HL-60 (cell line): Measurements from ENCODE around the gene KRTAP10-9.

Experiments
- DNase-seq, 2 experiments: peaks; one replicate each; pipeline ENCODE4 v3.0.0-alpha.2; 2010 to 2020; ENCODE audit warnings: low read depth in 1 of 2, low spot score in 1 of 2
- H3K27ac ChIP-seq: fragments of 250-450 bp; sonication (Bioruptor Pico); replicated peaks from 2 replicates; pipeline ENCODE4 v1.5.1; 2020; ENCODE audit warnings: mild to moderate bottlenecking, moderate library complexity
- H3K27me3 ChIP-seq: fragments of 250-450 bp; sonication (Bioruptor Pico); 2 replicates; pipeline ENCODE4 v1.5.1; 2021; ENCODE audit warnings: mild to moderate bottlenecking, moderate library complexity; ENCODE audit not compliant: insufficient read depth, poor library complexity, severe bottlenecking
- H3K4me3 ChIP-seq: replicated peaks from 2 replicates; pipeline ENCODE4 v1.5.1; 2011; ENCODE audit warnings: mild to moderate bottlenecking, control low read depth, low read length; ENCODE audit not compliant: insufficient read depth
- GABPA ChIP-seq: IDR thresholded peaks from 2 replicates; pipeline ENCODE4 v1.6.1; 2012; ENCODE audit warnings: low read depth
- POLR2AphosphoS5 ChIP-seq: IDR thresholded peaks from 2 replicates; pipeline ENCODE4 v1.6.1; 2012; ENCODE audit warnings: low read depth
- SPI1 ChIP-seq: IDR thresholded peaks from 2 replicates; pipeline ENCODE4 v1.6.1; 2012; ENCODE audit warnings: low read depth, mild to moderate bottlenecking, borderline replicate concordance
- TF ChIP-seq, protein P1 (sequence below): IDR thresholded peaks from one replicate; pipeline ENCODE4 v1.5.1; 2011; ENCODE audit warnings: low read length, control low read depth, inconsistent platforms; ENCODE audit not compliant: insufficient read depth
- TF ChIP-seq, protein P2 (sequence below): IDR thresholded peaks from 2 replicates; pipeline ENCODE4 v1.6.1; 2012; ENCODE audit warnings: low read depth; ENCODE audit not compliant: insufficient replicate concordance

The KRTAP10-9 gene

DNA sequence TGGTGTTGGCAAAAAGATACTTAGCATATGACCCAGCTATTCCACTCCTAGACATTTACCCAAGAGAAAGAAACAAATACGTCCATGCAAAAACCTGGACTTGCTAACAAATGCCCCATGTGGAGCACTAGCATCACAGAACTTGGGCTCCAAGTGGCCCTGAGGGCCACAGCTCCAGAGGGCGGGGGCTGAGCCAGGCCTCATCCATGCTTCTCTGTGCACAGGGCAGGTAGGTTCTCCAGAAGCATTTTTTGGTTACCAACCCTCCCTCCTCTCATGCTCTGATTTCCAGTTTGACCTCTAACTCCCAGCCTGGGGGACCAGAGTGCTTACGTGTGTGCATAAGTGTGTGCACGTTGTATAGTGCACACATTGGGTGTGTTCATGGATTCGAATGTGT, 37.8 kb downstream of the KRTAP10-9 start:
- no peak for DNase-seq
- no peak overlapping the region for H3K4me3 ChIP-seq
- H3K27ac ChIP-seq, result no peak overlapping the region
- no peaks in the 10 kb centered on the region for H3K27me3 ChIP-seq
- TF ChIP-seq, protein P1, sequence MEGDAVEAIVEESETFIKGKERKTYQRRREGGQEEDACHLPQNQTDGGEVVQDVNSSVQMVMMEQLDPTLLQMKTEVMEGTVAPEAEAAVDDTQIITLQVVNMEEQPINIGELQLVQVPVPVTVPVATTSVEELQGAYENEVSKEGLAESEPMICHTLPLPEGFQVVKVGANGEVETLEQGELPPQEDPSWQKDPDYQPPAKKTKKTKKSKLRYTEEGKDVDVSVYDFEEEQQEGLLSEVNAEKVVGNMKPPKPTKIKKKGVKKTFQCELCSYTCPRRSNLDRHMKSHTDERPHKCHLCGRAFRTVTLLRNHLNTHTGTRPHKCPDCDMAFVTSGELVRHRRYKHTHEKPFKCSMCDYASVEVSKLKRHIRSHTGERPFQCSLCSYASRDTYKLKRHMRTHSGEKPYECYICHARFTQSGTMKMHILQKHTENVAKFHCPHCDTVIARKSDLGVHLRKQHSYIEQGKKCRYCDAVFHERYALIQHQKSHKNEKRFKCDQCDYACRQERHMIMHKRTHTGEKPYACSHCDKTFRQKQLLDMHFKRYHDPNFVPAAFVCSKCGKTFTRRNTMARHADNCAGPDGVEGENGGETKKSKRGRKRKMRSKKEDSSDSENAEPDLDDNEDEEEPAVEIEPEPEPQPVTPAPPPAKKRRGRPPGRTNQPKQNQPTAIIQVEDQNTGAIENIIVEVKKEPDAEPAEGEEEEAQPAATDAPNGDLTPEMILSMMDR, result no peak
- TF ChIP-seq GABPA (no peak), POLR2AphosphoS5 (no peak), SPI1 (no peak)
- TF ChIP-seq, protein P2, sequence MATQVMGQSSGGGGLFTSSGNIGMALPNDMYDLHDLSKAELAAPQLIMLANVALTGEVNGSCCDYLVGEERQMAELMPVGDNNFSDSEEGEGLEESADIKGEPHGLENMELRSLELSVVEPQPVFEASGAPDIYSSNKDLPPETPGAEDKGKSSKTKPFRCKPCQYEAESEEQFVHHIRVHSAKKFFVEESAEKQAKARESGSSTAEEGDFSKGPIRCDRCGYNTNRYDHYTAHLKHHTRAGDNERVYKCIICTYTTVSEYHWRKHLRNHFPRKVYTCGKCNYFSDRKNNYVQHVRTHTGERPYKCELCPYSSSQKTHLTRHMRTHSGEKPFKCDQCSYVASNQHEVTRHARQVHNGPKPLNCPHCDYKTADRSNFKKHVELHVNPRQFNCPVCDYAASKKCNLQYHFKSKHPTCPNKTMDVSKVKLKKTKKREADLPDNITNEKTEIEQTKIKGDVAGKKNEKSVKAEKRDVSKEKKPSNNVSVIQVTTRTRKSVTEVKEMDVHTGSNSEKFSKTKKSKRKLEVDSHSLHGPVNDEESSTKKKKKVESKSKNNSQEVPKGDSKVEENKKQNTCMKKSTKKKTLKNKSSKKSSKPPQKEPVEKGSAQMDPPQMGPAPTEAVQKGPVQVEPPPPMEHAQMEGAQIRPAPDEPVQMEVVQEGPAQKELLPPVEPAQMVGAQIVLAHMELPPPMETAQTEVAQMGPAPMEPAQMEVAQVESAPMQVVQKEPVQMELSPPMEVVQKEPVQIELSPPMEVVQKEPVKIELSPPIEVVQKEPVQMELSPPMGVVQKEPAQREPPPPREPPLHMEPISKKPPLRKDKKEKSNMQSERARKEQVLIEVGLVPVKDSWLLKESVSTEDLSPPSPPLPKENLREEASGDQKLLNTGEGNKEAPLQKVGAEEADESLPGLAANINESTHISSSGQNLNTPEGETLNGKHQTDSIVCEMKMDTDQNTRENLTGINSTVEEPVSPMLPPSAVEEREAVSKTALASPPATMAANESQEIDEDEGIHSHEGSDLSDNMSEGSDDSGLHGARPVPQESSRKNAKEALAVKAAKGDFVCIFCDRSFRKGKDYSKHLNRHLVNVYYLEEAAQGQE, result no peak

DNA sequence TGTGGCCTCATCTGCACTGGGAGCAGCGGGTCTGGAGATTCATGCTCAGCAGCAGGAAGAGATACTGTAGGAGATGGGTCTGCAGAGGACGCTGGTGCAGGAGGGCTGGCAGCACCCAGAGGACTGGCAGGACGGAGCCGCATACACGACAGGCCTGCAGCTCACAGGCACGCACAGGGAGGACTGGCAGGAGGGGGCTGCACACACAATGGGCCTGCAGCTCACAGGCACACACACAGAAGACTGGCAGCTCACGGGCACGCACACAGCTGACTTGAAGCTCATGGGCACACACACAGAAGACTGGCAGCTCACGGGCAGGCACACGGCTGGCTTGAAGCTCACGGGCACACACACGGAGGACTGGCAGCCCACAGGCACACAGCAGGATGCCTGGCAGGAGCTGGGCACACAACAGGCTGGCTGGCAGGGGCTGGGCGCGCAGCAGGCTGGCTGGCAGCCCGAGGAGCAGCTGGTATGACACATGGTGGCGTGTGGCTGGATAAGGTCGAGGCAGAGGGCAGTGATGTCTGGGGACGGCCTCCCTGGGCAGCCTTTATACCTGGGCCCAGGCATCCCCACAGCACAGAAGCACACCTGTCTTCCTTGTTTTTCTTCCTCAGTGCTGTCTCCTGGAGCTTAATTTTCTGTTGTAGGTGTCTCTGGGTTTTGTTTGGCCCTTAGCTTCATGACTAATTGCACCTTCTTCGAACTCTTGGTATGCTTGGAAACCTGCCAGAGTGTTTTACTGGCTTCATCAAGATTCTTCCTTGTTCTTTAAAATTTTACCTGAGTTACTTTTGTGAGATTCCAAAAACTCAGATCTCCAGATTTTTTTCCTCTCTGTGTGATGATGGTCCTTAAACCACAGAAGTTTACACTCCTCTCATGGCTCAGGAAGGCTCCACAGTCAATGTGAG, 39.8 kb downstream of the KRTAP10-9 start, which contains the start of gene KRTAP12-2:
Gene KRTAP12-2, minus strand, starts transcription at position 527 of the 920 bp plus-strand sequence. Its CDS starts 41 bp downstream, at position 486.
- Histone ChIP-seq H3K27me3 (no peaks in the 10 kb centered on the region), H3K27ac (no peak within 1 kb of the TSS), H3K4me3 (no peak within 1 kb of the TSS)
- TF ChIP-seq GABPA, result no peak
- no peak for TF ChIP-seq SPI1
- no peak for TF ChIP-seq POLR2AphosphoS5
- TF ChIP-seq, protein P1, result no peak
- TF ChIP-seq, protein P2, result no peak
- no peak for DNase-seq

DNA sequence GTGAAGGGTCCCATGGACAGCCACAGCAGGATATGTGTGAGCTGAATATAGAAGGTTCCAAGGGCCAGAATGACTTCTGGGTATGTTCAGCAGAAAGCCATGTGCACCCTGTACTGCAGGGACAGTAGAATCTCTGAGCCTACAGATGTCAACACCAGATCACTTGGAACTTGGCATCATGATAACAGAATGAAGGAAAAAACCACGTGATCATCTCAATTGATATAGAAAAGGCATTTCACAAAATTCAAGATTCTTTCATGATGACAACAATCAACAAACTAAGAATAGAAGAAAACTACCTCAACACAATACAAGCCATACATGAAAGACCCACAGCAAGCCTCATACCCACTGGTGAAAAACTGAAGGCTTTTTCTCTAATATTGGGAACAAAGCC, 40.7 kb downstream of the KRTAP10-9 start:
- no peaks in the 10 kb centered on the region for H3K27me3 ChIP-seq
- H3K27ac ChIP-seq, result no peak overlapping the region
- H3K4me3 ChIP-seq, result no peak overlapping the region
- no peak for DNase-seq
- TF ChIP-seq, protein P2, result no peak
- TF ChIP-seq GABPA, result no peak
- TF ChIP-seq, protein P1, result no peak
- TF ChIP-seq POLR2AphosphoS5, result no peak
- no peak for TF ChIP-seq SPI1
